Suppressor macrophage (primary cell): ENCODE measurements around the gene TRAPPC3.
"Not testable (repeated sequence)": the region's sequence is repeated elsewhere in the genome, so short reads cannot be mapped to it uniquely, and the experiment has no call there.

ENCODE experiments used
- DNase-seq, 4 experiments: peaks; one replicate each; pipeline ENCODE4 v3.0.0-alpha.2; 2020 to 2022
- total RNA-seq, 17 experiments: gene quantifications; one replicate each; lab custom pipeline; 2026; ENCODE audit warnings: mixed read lengths in 6 of 17, inconsistent platforms in 3 of 17; lab: John Stamatoyannopoulos, UW

Gene TRAPPC3
- 26.3 to 66.1 (median 48.5) reads per million in 17 experiments for total RNA-seq

DNA sequence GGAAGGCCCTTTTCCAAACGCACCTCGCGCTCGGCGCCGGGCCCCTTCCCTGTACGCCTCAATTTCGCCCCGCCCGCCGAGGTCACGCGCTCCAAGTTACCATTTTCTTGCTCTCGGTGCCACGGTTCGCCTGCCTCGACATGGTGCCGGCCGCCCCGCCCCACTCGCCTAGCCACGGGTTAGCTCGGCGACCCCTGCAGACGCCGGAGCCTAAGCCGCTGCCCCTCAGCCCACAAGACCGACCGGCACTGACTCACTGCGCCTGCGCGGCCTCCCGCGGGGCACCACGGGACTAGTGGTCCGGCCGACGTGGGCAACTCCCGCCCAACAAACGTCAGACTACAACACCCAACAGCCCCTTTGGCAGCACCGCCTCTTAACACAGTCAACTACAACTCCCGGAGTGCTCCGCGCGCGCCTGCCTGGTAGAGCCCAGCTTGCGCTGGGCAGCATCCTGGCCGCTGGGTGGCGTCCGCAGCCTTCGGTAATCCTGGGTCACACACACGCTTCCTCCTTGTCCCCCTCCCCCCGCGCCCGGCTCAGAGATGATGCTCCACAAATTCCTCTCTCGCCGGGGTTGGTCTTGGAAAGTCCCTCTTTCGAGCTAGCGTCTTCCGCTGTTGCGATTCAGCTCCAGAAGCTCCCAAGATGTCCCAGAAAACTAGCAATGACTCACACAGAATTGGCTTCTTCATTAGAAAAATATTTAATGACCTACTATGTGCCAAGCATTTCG is at the start of gene TRAPPC3:
TSS of gene TRAPPC3 (minus strand) at position 250 of the 736 bp plus-strand sequence. CDS start at position 142, 108 bp downstream.
- peak; percentile 100 for DNase-seq

DNA sequence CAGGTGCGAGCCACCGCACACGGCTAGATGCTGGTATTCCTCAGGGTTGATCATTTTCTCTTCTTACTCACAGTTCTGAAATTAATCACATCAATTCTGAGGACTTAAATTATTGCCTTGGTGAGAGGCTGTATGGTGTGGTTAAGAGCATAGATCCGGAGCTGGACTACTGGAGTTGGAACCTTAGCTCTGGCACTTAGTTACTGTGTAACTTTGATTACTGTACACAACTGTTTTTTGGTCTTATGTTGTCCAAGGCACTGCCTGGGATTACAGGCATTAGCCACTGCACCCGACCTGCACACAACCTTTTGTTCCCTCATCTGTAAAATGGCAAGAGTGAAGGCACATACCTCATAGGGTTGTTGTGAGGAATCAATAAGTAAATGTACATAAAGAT is 49.4 kb upstream of the TRAPPC3 start:
- DNase-seq = no peak

DNA sequence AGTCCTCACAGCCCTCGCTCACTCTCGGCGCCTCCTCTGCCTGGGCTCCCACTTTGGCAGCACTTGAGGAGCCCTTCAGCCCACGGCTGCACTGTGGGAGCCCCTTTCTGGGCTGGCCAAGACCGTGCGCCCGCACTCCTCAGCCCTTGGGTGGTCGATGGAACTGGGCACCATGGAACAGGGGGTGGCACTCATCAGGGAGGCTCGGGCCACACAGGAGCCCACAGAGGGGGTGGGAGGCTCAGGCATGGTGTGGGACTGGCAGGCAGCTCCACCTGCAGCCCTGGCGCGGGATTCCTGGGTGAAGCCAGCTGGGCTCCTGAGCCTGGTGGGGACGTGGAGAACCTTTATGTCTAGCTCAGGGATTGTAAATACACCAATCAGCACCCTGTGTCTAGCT is 47.5 kb upstream of the TRAPPC3 start:
- not testable (repeated sequence) for DNase-seq

DNA sequence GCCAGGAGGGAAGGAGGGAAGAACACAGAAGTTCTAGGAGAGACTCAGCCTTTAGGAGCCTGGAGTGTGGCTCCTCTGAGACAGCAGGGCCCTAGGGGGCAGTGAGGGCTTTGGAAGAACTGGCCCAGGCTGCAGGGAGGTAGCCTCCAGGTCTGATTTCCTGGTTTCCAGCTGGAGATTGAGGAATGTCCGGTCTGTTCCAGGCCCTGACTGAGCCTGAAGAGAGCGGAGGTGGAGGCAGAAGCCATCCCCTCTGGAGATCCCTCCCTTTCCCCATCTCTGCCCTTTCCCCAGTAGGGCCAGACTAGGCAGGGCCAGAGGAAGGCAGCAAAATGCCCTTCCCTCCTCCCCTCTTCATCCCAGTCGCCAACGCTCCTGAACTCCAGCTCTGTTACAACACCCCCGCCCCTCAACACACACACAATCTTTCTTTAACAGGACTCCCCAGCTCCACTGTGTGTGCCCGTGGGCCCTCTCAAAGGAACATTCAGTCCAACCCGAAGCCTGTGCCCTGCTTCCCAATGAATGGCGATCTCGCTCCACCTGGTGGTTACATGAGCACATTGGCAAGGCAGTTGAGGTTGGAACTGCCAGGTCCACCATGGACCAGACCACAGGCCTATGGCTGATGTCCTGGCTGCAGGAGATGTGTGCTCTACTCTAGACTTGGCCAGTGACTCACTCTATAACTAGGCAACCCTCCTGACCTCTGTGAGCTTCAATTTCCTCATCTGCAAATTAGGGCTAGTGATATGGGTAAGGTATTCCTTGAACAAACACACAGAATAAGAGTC is 38.7 kb upstream of the TRAPPC3 start:
- peak; percentile 88 to 93 (median 90) for DNase-seq

DNA sequence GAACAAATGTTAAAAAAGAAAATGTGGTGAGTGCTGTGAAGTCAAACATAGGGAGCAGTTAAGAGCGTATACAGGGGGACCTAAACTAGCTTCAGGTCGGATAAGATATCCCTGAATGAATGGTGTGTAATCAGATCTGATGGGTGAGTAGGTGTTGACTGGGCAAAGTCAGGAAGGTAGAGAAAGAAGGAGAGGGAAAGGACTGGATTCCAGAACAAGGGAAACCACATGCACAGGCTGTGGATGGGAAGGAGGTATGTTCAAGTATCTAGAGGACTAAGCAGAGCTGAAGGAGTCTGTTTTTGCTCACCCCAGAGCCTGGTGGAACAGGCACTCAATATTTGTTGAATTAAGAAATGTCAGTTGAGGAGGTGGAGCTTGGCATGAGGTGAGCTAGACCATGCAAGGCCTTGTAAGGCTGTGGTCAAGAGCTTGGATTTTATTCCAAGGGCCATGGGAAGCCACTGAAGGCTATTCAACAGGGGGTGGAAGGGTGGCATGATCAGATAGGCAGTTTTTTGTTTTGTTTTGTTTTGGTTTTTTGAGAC is 34.1 kb upstream of the TRAPPC3 start:
- DNase-seq = no peak

DNA sequence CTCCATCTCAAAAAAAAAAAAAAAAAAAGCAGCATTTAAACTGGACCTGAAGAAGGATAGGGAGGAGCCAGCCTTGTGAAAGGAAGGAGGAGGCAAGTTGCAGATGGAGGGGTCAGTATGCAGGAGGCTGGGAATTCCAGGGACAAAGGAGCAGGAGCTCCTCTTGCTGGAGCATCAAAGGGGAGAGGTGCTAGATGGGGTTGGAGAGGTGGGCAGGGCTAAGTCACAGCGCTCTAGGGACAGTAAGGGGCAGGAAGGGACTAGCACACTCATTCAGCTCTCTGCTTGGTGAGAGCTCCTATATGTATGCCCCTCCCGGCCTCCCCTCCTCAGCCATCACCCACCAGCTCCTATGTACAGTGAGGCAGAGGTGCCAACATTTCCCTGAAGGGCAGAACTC is 33.4 kb upstream of the TRAPPC3 start:
- no peak for DNase-seq

DNA sequence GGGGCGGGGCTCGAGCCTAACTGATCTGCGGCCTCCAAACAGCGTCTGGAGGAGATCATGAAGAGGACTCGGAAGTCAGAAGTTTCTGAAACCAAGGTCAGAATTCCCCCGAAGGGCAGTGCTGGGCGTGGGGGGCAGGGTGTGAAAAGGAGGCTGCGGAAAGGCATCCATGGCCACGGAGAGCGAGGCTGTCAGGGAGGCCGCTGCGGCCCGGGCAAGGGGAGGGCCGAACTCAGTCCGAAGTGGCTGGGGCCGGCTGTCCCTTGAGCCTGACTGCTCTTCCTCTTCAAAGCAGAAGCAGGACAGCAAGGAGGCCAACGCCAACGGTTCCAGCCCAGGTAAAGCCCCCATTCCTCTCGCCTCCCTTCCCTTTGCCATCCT is 29.9 kb upstream of the TRAPPC3 start:
- DNase-seq = no peak

DNA sequence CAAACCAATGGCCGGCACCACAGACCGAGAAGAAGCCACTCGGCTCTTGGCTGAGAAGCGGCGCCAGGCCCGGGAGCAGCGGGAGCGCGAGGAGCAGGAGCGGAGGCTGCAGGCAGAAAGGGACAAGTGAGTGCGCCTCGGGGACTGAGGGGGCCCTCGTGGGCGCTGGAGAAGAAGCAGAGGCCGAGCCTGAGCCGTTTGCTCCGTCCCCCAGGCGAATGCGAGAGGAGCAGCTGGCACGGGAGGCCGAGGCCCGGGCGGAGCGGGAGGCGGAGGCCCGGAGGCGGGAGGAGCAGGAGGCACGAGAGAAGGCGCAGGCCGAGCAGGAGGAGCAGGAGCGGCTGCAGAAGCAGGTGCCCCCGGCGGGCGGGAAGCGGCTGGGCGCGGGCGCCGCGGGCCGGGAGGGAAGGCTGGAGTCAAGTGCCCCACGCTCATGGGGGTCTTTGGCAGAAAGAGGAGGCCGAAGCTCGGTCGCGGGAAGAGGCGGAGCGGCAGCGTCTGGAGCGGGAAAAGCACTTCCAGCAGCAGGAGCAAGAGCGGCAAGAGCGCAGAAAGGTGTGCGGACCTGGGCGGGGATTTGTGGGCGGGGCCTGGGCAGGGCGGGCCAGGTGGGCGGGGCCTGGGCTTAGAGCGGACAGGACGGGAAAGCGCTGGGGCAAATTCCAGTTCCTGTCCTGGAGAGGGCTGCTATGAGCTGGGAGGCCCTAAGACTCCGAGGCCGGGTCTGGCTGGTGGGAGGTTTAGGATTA is 29.4 kb upstream of the TRAPPC3 start:
- DNase-seq = no peak

DNA sequence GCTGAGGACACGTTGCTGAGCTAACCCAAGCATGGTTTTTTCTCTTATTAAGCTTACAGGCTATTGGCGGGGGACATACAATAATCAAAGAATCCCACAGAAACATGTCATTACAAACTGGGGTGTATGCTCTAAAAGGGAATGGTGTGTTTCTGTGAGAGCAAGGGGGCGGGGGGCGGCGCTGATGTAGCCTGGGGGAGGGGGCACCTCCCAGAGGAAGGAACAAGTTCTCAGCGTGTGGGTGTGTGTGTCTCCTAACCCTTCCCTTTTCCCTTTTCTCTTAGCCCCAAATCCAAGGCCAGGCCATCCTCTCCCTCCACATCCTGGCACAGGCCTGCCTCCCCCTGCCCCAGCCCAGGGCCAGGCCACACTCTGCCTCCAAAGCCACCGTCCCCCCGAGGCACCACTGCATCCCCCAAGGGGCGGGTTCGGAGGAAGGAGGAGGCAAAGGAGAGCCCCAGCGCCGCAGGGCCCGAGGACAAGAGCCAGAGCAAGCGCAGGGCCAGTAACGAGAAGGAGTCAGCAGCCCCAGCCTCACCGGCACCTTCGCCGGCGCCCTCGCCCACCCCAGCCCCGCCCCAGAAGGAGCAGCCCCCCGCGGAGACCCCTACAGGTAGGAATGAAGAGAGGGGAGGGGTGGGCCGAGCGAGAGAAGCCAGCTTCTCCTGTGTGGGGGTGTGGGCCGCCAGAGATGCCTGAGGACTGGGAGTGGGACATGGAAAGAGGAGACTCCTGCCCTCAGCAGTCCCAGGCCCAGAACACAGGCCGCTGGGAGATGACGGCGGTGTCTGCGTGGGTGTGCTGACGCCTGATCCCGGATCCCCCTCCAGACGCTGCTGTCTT is 28.5 kb upstream of the TRAPPC3 start:
- peak in 2 of 4 experiments; percentile 36 to 43 for DNase-seq

DNA sequence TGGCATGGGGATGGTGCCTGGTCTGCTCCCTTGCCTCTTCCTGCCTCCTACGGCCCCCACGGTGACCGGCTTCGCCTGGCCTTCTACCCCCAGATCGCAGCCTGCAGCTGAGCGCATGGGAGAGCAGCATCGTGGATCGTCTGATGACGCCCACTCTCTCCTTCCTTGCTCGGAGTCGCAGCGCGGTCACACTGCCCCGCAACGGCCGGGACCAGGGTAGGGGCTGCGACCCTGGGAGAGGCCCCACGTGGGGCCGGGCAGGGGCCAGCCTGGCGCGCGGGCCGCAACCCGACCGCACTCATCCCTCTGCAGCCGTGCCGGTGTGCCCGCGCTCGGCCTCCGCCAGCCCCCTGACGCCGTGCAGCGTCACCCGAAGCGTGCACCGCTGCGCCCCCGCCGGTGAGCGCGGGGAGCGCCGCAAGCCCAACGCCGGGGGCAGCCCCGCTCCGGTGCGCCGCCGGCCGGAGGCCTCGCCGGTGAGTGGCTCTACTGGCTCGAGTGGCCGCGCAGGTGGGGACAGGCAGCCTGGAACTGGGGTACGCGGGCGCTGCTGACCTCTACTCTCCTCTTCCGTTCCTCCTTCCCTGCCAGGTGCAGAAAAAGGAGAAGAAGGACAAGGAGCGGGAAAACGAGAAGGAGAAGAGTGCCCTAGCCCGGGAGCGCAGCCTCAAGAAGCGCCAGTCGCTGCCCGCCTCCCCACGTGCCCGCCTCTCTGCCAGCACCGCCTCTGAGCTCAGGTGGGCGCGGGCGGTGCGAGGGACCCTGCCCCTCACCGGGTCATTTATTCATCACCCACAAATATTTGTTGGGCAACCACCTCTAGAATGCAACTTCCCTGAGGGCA is 27.0 kb upstream of the TRAPPC3 start:
- no peak for DNase-seq

DNA sequence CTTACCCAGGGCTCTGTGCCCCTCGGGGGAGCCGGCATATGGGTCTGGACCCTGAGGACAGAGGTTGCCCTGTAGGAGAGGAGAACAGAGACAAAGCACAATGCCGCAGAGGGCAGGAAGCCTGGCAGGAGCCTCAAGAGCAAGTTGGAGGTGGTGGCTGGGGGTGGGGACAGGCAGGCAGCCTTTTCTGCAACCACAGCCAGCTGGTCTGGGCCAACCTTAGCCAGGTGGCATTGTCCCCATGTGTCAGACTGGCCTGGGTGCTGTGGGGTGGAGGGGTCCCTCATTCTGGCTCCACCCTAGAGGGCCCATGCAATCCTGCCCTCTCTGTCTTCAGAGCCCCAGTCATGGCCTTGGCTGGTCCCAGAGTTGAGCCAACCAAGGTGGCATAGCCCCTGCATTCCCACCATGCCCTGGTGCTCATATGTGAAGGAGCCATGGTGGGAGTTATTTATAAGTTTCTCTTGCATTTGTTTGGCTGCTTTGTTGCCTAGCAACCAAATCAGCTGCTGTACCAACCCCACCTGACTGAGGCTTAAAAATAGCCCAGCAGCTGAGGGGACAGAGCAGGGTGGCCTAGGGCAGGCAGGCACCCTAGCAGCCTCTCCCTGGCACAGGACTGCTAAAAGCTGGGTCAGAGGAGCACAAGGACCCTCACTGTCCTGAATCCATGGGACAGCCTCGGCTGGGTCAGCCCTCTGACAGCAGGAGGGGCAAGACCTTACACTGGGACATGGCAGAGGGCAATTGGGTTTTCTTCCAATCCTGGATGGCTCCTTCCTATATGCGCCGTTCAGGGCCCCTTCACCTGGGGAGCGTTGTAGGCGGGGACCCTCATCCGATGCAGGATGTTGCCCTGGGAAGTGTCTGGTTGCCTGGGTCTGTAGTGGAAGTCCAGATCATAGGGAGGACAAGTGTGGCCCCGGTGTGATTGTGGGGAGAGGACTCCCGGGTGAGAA is 26.1 kb upstream of the TRAPPC3 start:
- peak in 2 of 4 experiments; percentile 33 to 36 for DNase-seq

DNA sequence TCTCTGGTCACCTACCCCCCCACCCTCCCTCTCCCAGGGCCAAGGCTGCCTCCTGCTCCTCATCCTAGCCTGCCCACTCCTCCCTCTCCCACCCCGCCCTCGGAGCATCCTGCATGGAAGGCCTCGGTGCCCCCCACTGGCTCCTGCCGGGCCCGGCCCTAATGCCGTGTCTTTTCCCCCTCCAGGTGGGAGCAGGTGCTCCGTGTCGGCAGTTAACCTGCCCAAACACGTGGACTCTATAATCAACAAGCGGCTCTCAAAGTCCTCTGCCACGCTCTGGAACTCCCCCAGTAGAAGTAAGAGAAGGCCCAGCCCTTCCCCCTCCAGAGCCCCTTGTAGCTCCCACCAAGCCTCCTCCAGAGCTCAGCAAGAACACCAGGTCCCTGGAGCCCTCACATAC is 25.4 kb upstream of the TRAPPC3 start:
- DNase-seq = no peak

DNA sequence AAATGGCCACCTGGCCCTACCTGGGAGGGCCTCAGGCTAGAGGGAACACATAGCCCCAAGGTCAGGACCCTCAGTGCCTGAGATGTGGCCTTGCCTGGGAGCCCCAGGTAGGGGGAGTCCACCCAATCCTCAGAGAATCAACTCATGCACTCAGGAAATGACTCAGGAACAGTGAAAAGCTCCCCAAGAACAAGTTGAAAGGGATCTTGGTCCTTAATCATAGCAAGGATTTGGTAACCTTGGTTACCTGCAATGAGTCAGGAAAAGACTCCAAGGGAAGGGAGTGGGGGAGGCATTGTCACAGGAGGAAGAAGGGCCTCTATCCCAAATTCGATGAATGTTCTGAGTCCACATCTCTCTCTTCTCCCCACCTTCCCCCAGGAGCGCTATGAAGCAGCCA is 23.7 kb upstream of the TRAPPC3 start:
- no peak for DNase-seq

DNA sequence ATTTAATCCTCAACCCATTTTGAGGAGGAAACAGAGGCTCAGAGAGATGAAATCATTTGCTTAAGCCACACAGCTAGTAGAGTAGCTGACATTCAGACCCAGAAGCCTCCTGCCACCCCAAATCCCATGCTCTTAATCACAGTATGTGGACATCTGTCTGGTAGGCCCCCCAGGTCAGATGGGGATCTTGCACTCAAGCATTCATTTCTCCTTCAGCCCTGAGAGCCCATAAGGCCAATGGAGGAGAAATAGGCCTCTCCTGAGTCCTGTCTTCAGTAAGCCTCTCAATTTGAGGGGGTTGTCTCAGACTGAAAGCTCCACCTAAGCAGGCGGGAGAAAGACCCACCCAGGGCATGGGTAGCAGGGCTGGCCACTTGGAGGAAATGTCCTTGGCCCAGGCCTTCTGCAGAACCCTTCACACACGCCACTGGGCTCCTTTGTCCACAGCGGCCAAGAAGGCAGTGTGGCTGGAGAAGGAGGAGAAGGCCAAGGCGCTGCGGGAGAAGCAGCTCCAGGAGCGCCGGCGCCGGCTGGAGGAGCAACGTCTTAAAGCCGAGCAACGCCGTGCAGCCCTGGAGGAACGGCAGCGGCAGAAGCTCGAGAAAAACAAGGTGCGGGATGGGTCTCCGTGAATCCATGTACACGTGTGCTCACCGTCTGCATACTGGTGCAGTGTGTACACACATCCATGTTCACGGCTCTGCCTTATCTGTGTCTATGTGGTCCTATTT is 22.9 kb upstream of the TRAPPC3 start:
- no peak for DNase-seq

DNA sequence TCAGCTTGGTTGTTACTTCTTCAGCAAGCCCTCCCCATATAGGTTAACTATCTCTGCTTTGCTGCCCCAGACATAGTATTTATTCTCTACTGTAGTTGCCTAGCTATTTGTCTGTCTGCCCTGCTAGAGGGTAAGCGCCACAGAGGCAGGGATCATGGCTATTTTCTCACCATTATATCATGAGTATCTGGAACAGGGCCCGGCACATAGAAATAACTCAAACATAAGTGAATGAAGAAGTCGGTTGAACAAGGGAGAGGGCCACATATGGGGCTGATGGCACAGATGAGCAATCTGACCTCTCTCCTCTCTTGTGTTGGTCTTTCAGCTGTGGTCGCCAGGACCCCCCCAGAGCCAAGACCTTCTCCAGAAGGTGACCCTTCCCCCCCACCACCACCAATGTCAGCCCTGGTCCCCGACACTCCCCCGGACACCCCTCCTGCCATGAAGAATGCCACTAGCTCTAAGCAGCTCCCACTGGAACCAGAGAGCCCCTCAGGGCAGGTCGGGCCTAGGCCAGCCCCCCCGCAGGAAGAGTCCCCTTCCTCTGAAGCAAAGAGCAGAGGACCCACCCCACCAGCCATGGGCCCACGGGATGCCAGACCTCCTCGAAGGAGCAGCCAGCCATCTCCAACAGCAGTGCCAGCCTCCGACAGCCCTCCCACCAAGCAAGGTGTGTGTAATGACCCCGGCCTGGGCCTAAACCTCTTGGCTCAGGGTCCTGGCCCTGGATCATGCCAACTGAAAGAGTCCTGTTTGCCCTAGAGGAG is 21.5 kb upstream of the TRAPPC3 start:
- no peak for DNase-seq

DNA sequence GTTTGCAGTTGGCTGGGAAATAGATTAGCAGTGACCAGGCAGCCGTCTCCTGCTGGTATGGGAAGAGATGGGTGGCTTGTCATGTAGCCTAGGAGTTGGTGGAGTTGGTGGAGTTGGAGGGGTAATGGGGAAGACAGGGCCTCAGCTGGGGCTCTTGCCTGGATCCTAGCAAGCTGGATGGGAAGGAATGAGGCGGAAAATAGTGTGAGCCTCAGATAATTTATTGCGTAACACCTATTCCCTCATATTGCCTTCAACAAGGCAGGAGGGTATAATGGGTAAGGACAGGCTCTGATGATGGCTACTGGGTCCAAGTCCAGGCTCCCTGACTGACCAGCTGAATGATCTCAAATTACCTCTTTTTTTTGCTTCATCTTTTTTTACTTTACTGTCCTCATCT is 19.2 kb upstream of the TRAPPC3 start:
- DNase-seq = no peak

DNA sequence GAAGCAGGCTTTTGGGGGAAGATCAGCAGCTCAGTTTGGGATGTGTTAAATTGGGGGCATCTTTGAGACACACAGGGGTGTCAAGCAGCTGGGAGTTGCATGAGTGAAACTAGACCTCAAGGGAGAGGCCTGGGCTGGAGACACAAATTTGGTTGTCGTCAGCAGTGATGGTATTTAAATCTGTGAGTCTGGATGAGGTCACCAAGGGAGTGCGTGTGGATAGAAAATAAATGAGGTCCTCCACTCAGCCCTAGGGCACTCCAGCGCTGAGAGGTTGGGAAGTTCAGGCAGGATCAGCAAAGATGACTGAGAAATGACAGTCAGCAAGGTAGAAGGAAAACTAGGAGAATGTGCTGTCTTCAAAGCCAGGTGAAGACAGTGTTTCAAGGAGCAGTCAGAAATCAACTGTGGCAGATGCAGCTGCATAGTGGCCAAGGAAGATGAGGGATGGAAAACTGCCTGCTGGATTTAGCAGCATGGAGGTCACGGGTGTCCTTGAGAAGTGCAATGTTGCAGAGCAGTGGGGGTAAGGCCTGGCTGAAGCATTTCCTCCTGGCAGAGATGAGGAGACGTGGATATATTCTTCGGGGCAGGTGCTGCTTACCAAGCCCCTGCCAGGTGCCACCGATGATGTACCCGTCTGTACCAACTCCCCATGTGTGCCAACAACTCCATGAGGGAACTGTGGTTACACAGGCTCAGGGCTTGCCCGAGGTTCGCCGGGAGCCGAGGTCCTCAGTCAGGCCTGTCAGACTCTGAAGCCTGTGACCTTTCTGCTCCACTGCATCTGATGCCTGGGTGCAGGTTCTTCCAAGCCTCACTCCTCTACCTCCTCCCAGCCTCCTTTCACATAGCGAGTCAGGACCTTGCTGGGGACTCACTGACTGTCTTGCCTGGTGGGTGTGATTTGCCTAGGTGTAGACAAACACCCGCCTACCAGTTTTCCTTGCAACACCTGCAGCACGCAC is 17.9 kb upstream of the TRAPPC3 start:
- no peak for DNase-seq
